HEK293T (cell line): Measurements from ENCODE around the gene MAD1L1.

ENCODE experiments used
- CTBP1 ChIP-seq: fragments of 450-650 bp; IDR thresholded peaks from 2 replicates; pipeline ENCODE4 v1.6.1; 2016; ENCODE audit warnings: borderline replicate concordance
- FOXA1 ChIP-seq: fragments of 450-650 bp; IDR thresholded peaks from 2 replicates; pipeline ENCODE4 v1.6.1; 2016; ENCODE audit warnings: mild to moderate bottlenecking
- FOXK2 ChIP-seq: fragments of 450-650 bp; IDR thresholded peaks from 2 replicates; pipeline ENCODE4 v1.6.1; 2016; ENCODE audit warnings: mild to moderate bottlenecking
- FOXM1 ChIP-seq: fragments of 450-650 bp; IDR thresholded peaks from 2 replicates; pipeline ENCODE4 v1.6.1; 2017; ENCODE audit warnings: mild to moderate bottlenecking, borderline replicate concordance
- SP1 ChIP-seq: fragments of 450-650 bp; IDR thresholded peaks from 2 replicates; pipeline ENCODE4 v1.6.1; 2017
- SUZ12 ChIP-seq: fragments of 450-650 bp; IDR thresholded peaks from 2 replicates; pipeline ENCODE4 v1.6.1; 2016; ENCODE audit warnings: mild to moderate bottlenecking

DNA sequence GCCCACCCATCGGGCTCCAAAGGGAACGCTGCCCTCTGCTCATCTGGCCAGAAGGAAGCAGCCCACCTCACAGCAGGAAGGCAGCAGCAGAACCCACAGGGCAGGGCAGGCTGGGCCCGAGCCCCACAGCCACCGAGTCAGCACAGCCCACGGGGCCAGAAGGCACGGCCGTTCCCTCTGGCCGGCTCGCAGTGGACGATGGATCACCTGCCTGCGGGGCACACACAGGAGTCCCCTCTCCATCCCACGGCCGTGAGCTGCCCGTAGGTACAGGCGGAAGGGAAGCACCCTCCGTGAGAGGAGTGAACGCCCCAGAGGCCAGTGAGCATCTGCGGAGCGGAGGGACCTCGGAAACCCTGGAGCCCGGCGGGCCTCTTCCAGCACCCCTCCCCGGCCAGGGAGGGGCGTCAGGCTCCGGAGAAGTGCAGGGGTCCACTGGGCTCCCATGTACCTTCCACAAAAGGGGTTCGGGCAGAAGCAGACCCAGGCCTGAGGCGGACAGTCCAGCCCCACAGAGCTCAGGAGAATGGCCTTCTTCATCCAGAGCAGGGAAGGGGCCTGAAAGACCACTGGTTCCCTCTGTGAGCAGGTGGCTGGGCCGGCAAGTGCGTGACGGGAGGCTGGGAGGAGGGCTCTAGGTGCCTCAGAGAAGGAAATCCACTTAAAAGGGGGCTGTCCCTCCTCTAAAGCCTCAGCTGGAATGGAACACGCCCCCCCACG lies 20.9 kb upstream of the MAD1L1 start:
- TF ChIP-seq SP1 (no peak), CTBP1 (no peak), SUZ12 (no peak), FOXM1 (no peak), FOXK2 (no peak), FOXA1 (no peak)
